Lung (tissue), 12 donors: Measurements from ENCODE around the gene MB21D2. TPM values are rescaled to one million over a fixed set of nuclear protein-coding genes. Genes with fewer than 3 reads are reported as not detected.
"Not testable (repeated sequence)": the region's sequence is repeated elsewhere in the genome, so short reads cannot be mapped to it uniquely, and the experiment has no call there.

Experiments used
- ATAC-seq: fragments of 200-7000 bp; cut with Tn5 transposase; one replicate; pipeline ENCODE4 v1.9.1; 2020; ENCODE audit warnings: moderate number of reproducible peaks; ENCODE audit not compliant: insufficient read depth, low FRiP score
- DNase-seq, 3 donors: peaks; one replicate each; pipeline ENCODE4 v3.0.0-alpha.2; 2013 to 2017
- H3K27ac ChIP-seq, 2 donors: one replicate each; pipeline ENCODE4 v1.5.1; 2013; ENCODE audit warnings: mild to moderate bottlenecking in 2 of 2, moderate library complexity in 2 of 2, control low read depth in 1 of 2, inconsistent platforms in 1 of 2, low read depth in 1 of 2, low read length in 1 of 2
- H3K27me3 ChIP-seq, 3 donors: one replicate each; pipeline ENCODE4 v1.5.1; 2013; ENCODE audit warnings: low read length in 2 of 3; ENCODE audit not compliant: control insufficient read depth in 3 of 3, insufficient read depth in 3 of 3
- H3K36me3 ChIP-seq, 4 donors: one replicate each; pipeline ENCODE4 v1.5.1; 2013; ENCODE audit warnings: low read length in 4 of 4, mild to moderate bottlenecking in 1 of 4, moderate library complexity in 1 of 4; ENCODE audit not compliant: control insufficient read depth in 4 of 4, insufficient read depth in 4 of 4
- H3K4me1 ChIP-seq, 5 donors: one replicate each; pipeline ENCODE4 v1.5.1; 2013; ENCODE audit warnings: low read length in 5 of 5, mild to moderate bottlenecking in 2 of 5, moderate library complexity in 1 of 5; ENCODE audit not compliant: control insufficient read depth in 5 of 5, insufficient read depth in 5 of 5
- H3K4me3 ChIP-seq: one replicate; pipeline ENCODE4 v1.5.1; 2013; ENCODE audit warnings: mild to moderate bottlenecking, control low read depth, moderate library complexity
- H3K9ac ChIP-seq, 2 donors: one replicate each; pipeline ENCODE4 v1.5.1; 2013; ENCODE audit warnings: low read length in 2 of 2, control low read depth in 1 of 2; ENCODE audit not compliant: insufficient read depth in 1 of 2
- H3K9me3 ChIP-seq, 4 donors: one replicate each; pipeline ENCODE4 v1.5.1; 2013; ENCODE audit warnings: low read length in 3 of 4, mild to moderate bottlenecking in 1 of 4, moderate library complexity in 1 of 4; ENCODE audit not compliant: control insufficient read depth in 4 of 4, insufficient read depth in 3 of 4
- WGBS, 2 donors: extraction: QIAGEN DNeasy Blood & Tissue Kit; methylation state at CpG; one replicate each; pipeline ENCODE4 v1.1.7; 2013; 5-methylcytosine and 5-hydroxymethylcytosine counted together
- polyA plus RNA-seq, 2 donors: library from polyadenylated mRNA; stranded (reverse); fragments of 200-250 nt; gene quantifications; one replicate each; pipeline ENCODE4 v1.2.1, GENCODE V29; 2013
- total RNA-seq, 2 donors: library from RNA; depleted of rRNA in 1 of 2; stranded (reverse); fragments of >200 nt in 1 of 2; gene quantifications; one replicate each; pipeline ENCODE4 v1.2.1, GENCODE V29; 2014 to 2021
- TF ChIP-seq, protein P1 (sequence below): IDR thresholded peaks from 2 replicates; pipeline ENCODE4 v1.5.1; 2012; ENCODE audit warnings: mild to moderate bottlenecking; ENCODE audit errors: control extremely low read depth, extremely low read depth
- donor health status: control.
- donor health status: control.
- donor health status: Bipolar disorder and iron deficiency.
- donor health status: healthy.
- donor health status: DM: yes; HTN: yes; CAD: no.

MB21D2 gene
- total and polyA plus RNA-seq, 4 donors = 2.8 to 6.3 (median 4.6) TPM

DNA sequence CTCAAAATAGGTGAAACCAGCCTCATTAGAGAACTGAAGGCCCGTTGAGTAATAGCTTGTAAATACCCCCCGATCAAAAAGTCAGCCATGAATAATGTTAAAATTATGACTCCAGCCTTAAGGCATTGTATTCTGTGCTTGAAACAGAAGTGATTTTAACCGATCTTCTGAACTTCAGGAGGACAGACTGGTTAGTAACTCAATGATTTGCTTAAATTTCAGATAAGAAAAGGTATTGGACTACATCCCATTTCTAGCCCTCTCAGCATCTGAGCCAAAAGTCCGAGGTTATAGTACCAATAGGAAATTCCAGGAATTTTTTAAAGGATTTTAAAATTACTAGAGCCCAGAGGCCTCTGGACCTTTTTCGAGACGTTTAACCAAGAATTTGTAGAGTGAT, 122.6 kb downstream of the MB21D2 start:
- ATAC-seq (no peak), DNase-seq (no peak)
- peaks cover 0 to 7% (median 4%) of the 10 kb centered on the region in 4 donors for H3K36me3 ChIP-seq
- H3K4me1 ChIP-seq = peaks cover 0 to 7% (median 0%) of the 10 kb centered on the region in 5 donors
- no peak overlapping the region for H3K4me3 ChIP-seq
- TF ChIP-seq, protein P1, sequence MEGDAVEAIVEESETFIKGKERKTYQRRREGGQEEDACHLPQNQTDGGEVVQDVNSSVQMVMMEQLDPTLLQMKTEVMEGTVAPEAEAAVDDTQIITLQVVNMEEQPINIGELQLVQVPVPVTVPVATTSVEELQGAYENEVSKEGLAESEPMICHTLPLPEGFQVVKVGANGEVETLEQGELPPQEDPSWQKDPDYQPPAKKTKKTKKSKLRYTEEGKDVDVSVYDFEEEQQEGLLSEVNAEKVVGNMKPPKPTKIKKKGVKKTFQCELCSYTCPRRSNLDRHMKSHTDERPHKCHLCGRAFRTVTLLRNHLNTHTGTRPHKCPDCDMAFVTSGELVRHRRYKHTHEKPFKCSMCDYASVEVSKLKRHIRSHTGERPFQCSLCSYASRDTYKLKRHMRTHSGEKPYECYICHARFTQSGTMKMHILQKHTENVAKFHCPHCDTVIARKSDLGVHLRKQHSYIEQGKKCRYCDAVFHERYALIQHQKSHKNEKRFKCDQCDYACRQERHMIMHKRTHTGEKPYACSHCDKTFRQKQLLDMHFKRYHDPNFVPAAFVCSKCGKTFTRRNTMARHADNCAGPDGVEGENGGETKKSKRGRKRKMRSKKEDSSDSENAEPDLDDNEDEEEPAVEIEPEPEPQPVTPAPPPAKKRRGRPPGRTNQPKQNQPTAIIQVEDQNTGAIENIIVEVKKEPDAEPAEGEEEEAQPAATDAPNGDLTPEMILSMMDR = no peak
- H3K27me3 ChIP-seq = no peaks in the 10 kb centered on the region
- WGBS, 2 donors = 68 to 76% methylated on average over 6 of the region's 6 CpGs
- no peaks in the 10 kb centered on the region for H3K9me3 ChIP-seq
- H3K27ac ChIP-seq = no peak overlapping the region
- no peak overlapping the region for H3K9ac ChIP-seq

DNA sequence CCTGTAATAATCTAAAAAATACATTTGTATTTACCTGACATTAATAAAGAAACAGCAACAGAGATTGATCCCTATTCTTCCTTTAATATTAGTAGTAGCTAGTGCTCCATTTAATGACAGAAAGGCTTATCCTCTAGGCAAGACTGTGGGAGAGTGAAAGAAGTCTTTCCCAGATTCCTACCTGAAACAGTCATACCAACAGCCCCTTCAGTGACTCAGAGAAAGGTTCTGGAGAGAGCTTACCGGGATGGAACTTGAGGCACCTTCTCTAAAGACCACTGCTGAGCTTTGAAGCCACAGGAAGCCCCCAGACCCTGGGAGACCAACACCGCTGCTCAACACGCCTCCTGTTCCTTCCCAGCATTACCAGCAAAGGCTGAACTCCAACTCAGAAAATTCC, 123.4 kb downstream of the MB21D2 start:
- Histone ChIP-seq H3K4me3 (no peak overlapping the region), H3K27ac (no peak overlapping the region), H3K4me1 (peaks cover 0 to 7% (median 0%) of the 10 kb centered on the region in 5 donors), H3K27me3 (no peaks in the 10 kb centered on the region), H3K9ac (no peak overlapping the region), H3K9me3 (no peaks in the 10 kb centered on the region), H3K36me3 (peaks cover 0 to 7% (median 3%) of the 10 kb centered on the region in 4 donors)
- DNase-seq (no peak), ATAC-seq (no peak)
- TF ChIP-seq, protein P1 = no peak
- 79 to 88% methylated on average over 3 of the region's 3 CpGs for WGBS, 2 donors

DNA sequence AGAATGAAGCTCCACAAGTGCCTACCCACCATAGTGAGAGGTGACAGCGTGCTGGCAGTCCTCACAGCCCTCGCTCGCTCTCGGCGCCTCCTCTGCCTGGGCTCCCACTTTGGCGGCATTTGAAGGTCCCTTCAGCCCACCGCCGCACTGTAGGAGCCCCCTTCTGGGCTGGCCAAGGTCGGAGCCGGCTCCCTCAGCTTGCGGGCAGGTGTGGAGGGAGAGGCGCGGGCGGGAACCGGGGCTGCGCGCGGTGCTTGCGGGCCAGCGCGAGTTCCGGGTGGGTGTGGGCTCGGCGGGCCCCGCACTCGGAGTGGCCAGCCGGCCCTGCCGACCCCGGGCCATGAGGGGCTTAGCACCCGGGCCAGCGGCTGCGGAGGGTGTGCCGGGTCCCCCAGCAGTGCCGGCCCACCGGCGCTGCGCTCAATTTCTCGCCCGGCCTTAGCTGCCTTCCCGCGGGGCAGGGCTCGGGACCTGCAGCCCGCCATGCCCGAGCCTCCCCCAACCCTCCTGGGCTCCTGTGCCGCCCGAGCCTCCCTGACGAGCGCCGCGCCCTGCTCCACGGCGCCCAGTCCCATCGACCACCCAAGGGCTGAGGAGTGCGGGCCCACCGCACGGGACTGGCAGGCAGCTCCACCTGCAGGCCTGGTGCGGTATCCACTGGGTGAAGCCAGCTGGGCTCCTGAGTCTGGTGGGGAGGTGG, 128.7 kb downstream of the MB21D2 start:
- H3K27me3 ChIP-seq, H3K4me1 ChIP-seq, H3K4me3 ChIP-seq, H3K27ac ChIP-seq, DNase-seq, H3K9ac ChIP-seq, H3K36me3 ChIP-seq, ATAC-seq, H3K9me3 ChIP-seq: not testable (repeated sequence)
- 93 to 96% methylated on average over 37 to 57 of the region's 57 CpGs for WGBS, 2 donors

DNA sequence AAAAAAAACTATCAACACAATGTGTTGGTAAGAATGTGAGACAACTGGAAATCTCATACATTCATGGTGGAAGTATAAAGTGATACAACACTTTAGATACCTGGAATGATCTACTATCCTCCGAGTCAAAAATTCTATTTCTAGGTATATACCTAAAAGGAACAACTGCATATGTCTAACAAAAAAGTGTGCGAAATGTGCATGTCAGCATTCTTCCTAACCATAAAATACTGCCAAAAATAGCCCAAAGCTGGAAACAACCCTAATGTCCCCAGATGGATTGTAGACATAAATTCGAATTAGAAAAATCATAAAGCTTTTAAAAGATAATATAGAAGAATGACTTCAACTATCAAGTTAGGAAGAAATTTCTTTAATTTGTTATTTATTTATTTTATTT, 139.1 kb downstream of the MB21D2 start:
- 90 to 95% methylated on average over 3 of the region's 3 CpGs for whole genome bisulfite sequencing, 2 donors
- Histone ChIP-seq H3K27me3 (no peaks in the 10 kb centered on the region), H3K4me1 (peaks cover 0 to 1% (median 0%) of the 10 kb centered on the region in 5 donors), H3K4me3 (no peak overlapping the region), H3K27ac (no peak overlapping the region), H3K9ac (no peak overlapping the region), H3K9me3 (peaks cover 0 to 7% (median 4%) of the 10 kb centered on the region in 4 donors), H3K36me3 (no peaks in the 10 kb centered on the region)
- DNase-seq = no peak
- TF ChIP-seq, protein P1 = no peak
- ATAC-seq = no peak

DNA sequence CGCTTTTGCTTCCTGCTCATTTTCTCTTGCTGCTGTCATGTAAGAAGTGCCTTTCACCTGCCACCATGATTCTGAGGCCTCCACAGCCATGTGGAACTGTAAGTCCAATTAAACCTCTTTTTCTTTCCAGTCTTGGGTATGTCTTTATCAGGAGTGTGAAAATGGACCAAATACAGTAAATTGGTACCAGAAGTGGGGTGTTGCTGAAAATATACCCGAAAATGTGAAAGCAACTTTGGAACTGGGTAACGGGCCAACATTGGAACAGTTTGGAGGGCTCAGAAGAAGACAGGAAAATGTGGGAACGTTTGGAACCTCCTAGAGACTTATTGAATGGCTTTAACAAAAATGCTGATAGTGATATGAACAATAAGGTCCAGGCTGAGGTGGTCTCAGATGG, 143.3 kb downstream of the MB21D2 start:
- WGBS, 2 donors = 73 to 79% methylated on average over 4 of the region's 4 CpGs

More for the DNA sequence above, 143.3 kb downstream of the MB21D2 start:
- H3K27me3 ChIP-seq, ATAC-seq, H3K27ac ChIP-seq, H3K4me3 ChIP-seq, H3K4me1 ChIP-seq, DNase-seq, H3K9ac ChIP-seq, H3K36me3 ChIP-seq, H3K9me3 ChIP-seq: not testable (repeated sequence)
